IMR-90 (cell line): Measurements from ENCODE around the gene STRA8. TPM values are rescaled to one million over a fixed set of nuclear protein-coding genes. Genes with fewer than 3 reads are reported as not detected.

Source experiments
- ATAC-seq: fragments of 200-7000 bp; cut with Tn5 transposase; 2 replicates; pipeline ENCODE4 v1.9.1; 2020; ENCODE audit warnings: low read depth, mild to moderate bottlenecking, moderate library complexity
- BruUV-seq: library from RNA; stranded (reverse); fragments of 400-500 nt; replicated peaks from 2 replicates; lab custom pipeline; 2021; lab: Mats Ljungman, UMichigan
- CTCF ChIA-PET: fragments of 300-600 bp; formaldehyde crosslinking; extraction: SDS; loops from one replicate; lab custom pipeline; 2021; ENCODE audit warnings: antibody characterized with exemption; lab: Yijun Ruan, JAX
- POLR2A ChIA-PET: fragments of 300-600 bp; sonication (Branson Sonifier 250); formaldehyde crosslinking; loops from one replicate; lab custom pipeline; 2022; ENCODE audit warnings: antibody characterized with exemption; ENCODE audit not compliant: unreplicated experiment; lab: Charles Lee
- DNase-seq: peaks from one replicate; pipeline ENCODE4 v3.0.0; 2013
- H2AFZ ChIP-seq: replicated peaks from 2 replicates; pipeline ENCODE3; 2013; ENCODE audit warnings: low read length, mild to moderate bottlenecking; ENCODE audit not compliant: poor library complexity
- H2AK5ac ChIP-seq: 2 replicates; pipeline ENCODE4 v1.6.1; 2013; ENCODE audit warnings: low read depth, low read length, inconsistent platforms
- H2AK9ac ChIP-seq: replicated peaks from 2 replicates; pipeline ENCODE3; 2013; ENCODE audit warnings: mild to moderate bottlenecking, low read depth, low read length, moderate library complexity; ENCODE audit not compliant: poor library complexity
- H2BK120ac ChIP-seq: 2 replicates; pipeline ENCODE4 v1.6.1; 2013; ENCODE audit warnings: low read depth, low read length, inconsistent platforms
- H2BK15ac ChIP-seq: 3 replicates; pipeline ENCODE4 v1.6.1; 2013; ENCODE audit warnings: low read depth, low read length, inconsistent platforms
- H2BK20ac ChIP-seq: 2 replicates; pipeline ENCODE4 v1.6.1; 2013; ENCODE audit warnings: low read depth, mild to moderate bottlenecking, inconsistent platforms, low read length, moderate library complexity
- H2BK5ac ChIP-seq: 2 replicates; pipeline ENCODE4 v1.6.1; 2013; ENCODE audit warnings: mild to moderate bottlenecking, low read depth, low read length, inconsistent platforms; ENCODE audit not compliant: poor library complexity, severe bottlenecking
- H3K14ac ChIP-seq: replicated peaks from 2 replicates; pipeline ENCODE4 v1.6.1; 2013; ENCODE audit warnings: low read depth, low read length, inconsistent platforms
- H3K18ac ChIP-seq: 2 replicates; pipeline ENCODE4 v1.6.1; 2013; ENCODE audit warnings: low read depth, low read length, control low read depth
- H3K23ac ChIP-seq: 2 replicates; pipeline ENCODE4 v1.6.1; 2013; ENCODE audit warnings: low read depth, low read length, inconsistent platforms
- H3K27ac ChIP-seq: 2 replicates; pipeline ENCODE4 v1.5.1; 2013; ENCODE audit warnings: mild to moderate bottlenecking, control low read depth, low read length; ENCODE audit not compliant: insufficient read depth
- H3K27me3 ChIP-seq: 2 replicates; pipeline ENCODE4 v1.6.1; 2013; ENCODE audit warnings: low read length; ENCODE audit not compliant: control insufficient read depth, insufficient read depth
- H3K36me3 ChIP-seq: 2 replicates; pipeline ENCODE4 v1.6.1; 2013; ENCODE audit warnings: low read length, mixed read lengths; ENCODE audit not compliant: control insufficient read depth, insufficient read depth
- H3K4ac ChIP-seq: 2 replicates; pipeline ENCODE4 v1.6.1; 2013; ENCODE audit warnings: low read depth, low read length, inconsistent platforms
- H3K4me1 ChIP-seq: 2 replicates; pipeline ENCODE4 v1.6.1; 2013; ENCODE audit warnings: low read length, mixed read lengths; ENCODE audit not compliant: control insufficient read depth, insufficient read depth
- H3K4me2 ChIP-seq: 2 replicates; pipeline ENCODE4 v1.6.1; 2013; ENCODE audit warnings: low read depth, mild to moderate bottlenecking, control low read depth, low read length, moderate library complexity
- H3K4me3 ChIP-seq: 2 replicates; pipeline ENCODE4 v1.5.1; 2013; ENCODE audit warnings: low read depth, mild to moderate bottlenecking, control low read depth, low read length, moderate library complexity; ENCODE audit not compliant: insufficient read depth
- H3K56ac ChIP-seq: 2 replicates; pipeline ENCODE4 v1.6.1; 2013; ENCODE audit warnings: low read length, inconsistent platforms; ENCODE audit not compliant: insufficient read depth; ENCODE audit errors: extremely low read depth
- H3K79me1 ChIP-seq, 2 experiments: 2 replicates each; pipeline ENCODE4 v1.6.1; 2013; ENCODE audit warnings: low read length in 2 of 2, inconsistent platforms in 1 of 2, low read depth in 1 of 2
- H3K9ac ChIP-seq: 2 replicates; pipeline ENCODE4 v1.6.1; 2013; ENCODE audit warnings: low read depth, low read length, control low read depth
- H3K9me1 ChIP-seq: 2 replicates; pipeline ENCODE4 v1.6.1; 2013; ENCODE audit warnings: low read length, inconsistent platforms; ENCODE audit not compliant: insufficient read depth
- H3K9me3 ChIP-seq: 2 replicates; pipeline ENCODE4 v1.6.1; 2013; ENCODE audit warnings: low read length; ENCODE audit not compliant: control insufficient read depth, insufficient read depth
- H4K20me1 ChIP-seq: 2 replicates; pipeline ENCODE4 v1.6.1; 2013; ENCODE audit warnings: low read length, inconsistent platforms; ENCODE audit not compliant: insufficient read depth
- H4K5ac ChIP-seq: 2 replicates; pipeline ENCODE4 v1.6.1; 2013; ENCODE audit warnings: mild to moderate bottlenecking, low read depth, low read length, control low read depth
- H4K8ac ChIP-seq, 2 experiments: 2 replicates each; pipeline ENCODE4 v1.6.1; 2013; ENCODE audit warnings: low read depth in 2 of 2, low read length in 2 of 2, control low read depth in 1 of 2, inconsistent platforms in 1 of 2
- H4K91ac ChIP-seq: 2 replicates; pipeline ENCODE4 v1.6.1; 2013; ENCODE audit warnings: low read depth, low read length, inconsistent platforms; ENCODE audit not compliant: insufficient read depth
- BHLHE40 ChIP-seq: fragments of 150-350 bp; IDR thresholded peaks from 2 replicates; pipeline ENCODE4 v1.6.1; 2016; ENCODE audit warnings: mild to moderate bottlenecking, low read depth, low read length
- MXI1 ChIP-seq: IDR thresholded peaks from 2 replicates; pipeline ENCODE4 v1.6.1; 2012; ENCODE audit warnings: low read depth, mild to moderate bottlenecking, low read length, moderate library complexity, borderline replicate concordance
- POLR2A ChIP-seq: IDR thresholded peaks from 2 replicates; pipeline ENCODE4 v1.6.1; 2012; ENCODE audit warnings: mild to moderate bottlenecking, low read depth, low read length
- RAD21 ChIP-seq: IDR thresholded peaks from 2 replicates; pipeline ENCODE4 v1.6.1; 2012; ENCODE audit warnings: low read length, improper control_type of control experiment
- RFX5 ChIP-seq: IDR thresholded peaks from 2 replicates; pipeline ENCODE4 v1.8.0; 2012; ENCODE audit warnings: low read depth, mild to moderate bottlenecking, low read length, moderate library complexity
- WGBS, 2 experiments: methylation state at CpG; one replicate each; pipeline versions ENCODE4 v1.1.5 to v1.1.7; 2013; ENCODE audit warnings: missing lambda C conversion rate in 2 of 2; ENCODE audit not compliant: insufficient read length in 1 of 2; ENCODE audit errors: extremely low coverage in 2 of 2; 5-methylcytosine and 5-hydroxymethylcytosine counted together
- dilution Hi-C: fragments of 300-500 bp; cut with HindIII; formaldehyde crosslinking; loops from one replicate; pipeline ENCODE4 v1.14.3; 2018; ENCODE audit warnings: low sequenced_read_pairs; ENCODE audit not compliant: unreplicated experiment
- in situ Hi-C: fragments of 300-500 bp; cut with MboI; formaldehyde crosslinking; loops from 3 replicates; pipeline ENCODE4 v1.14.3; 2019; ENCODE audit warnings: low sequenced_read_pairs, inconsistent platforms, mixed read lengths
- intact Hi-C: fragments of 100-400 bp; cut with micrococcal nuclease; formaldehyde crosslinking; loops from 2 replicates; pipeline ENCODE4 v1.10.0; 2022
- polyA plus RNA-seq, 3 experiments: library from polyadenylated mRNA; depleted of rRNA; stranded (reverse); fragments of >200 nt; gene quantifications; 2 replicates each; pipeline ENCODE4 v1.2.3, GENCODE V29; 2012; ENCODE audit warnings: low replicate concordance in 1 of 3
- total RNA-seq: library from RNA; depleted of rRNA; stranded (reverse); fragments of >200 nt; gene quantifications from 2 replicates; pipeline ENCODE4 v1.2.3, GENCODE V29; 2012
- TF ChIP-seq, protein P1 (sequence below): conservative IDR thresholded peaks from 2 replicates; pipeline ENCODE4 v1.5.1; 2012; ENCODE audit warnings: mild to moderate bottlenecking, low read depth, low read length, improper control_type of control experiment

STRA8 gene
- total and polyA plus RNA-seq, 2 of the 4 experiments (the other 2 are of a cell fraction) = not detected

DNA sequence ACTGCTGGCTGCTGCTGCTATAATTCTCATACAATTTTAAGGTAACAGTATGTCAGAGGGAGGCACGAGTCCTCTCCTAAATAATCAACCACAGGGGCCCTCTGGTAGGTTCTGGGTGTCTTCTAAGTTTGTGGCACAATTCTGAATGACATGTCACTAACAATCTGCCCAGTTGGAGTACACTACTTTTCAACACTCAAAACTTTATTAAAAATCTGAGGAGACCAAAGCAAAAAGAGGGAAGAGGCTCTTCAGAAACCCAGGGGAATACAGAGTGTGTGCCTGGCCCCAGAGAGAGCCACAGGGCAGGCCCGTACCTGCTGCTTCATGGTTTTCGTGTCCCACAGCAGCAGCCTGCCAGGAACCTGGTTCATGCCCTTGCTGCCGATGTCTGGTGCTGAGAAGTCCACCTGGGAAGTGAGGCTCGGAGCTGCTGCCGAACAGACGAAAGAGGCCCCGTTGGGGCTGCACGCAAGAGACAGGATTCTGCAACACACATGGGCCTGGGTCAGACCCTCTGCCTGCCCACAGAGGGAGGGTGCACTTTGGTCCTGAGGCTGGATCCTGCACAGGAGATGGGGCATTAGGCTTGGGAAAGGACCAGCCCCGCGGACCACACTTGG, 40.6 kb upstream of the STRA8 start:
- intact Hi-C loops (loop anchor here (1.0 kb wide), 1 partner anchor 45 kb away; the partner anchor contains the start of gene TMEM140), in situ Hi-C loops (no loop called here), dilution Hi-C loops (no loop called here)
- H3K56ac ChIP-seq = no peak overlapping the region
- 0 out of 2 replicates have a peak overlapping the region, but pooled peaks have one; percentile 7 for H4K5ac ChIP-seq
- ChIA-PET POLR2A (no interaction called here), CTCF (no interaction called here)
- H3K9ac ChIP-seq = no peak overlapping the region
- 0 out of 4 replicates have a peak, but pooled peaks cover 0 to 11% of the 10 kb centered on the region in 2 experiments for H3K79me1 ChIP-seq
- H3K36me3 ChIP-seq = peaks cover 29% of the 10 kb centered on the region
- 86% methylated on average over 4 of the region's 11 CpGs; no CpG with 5 or more reads in 1 of the 2 experiments for WGBS, 2 experiments
- H4K8ac ChIP-seq = peak overlapping the region in 1 of 2 experiments; percentile 84; a peak in 2 of 4 replicates
- H4K20me1 ChIP-seq = no peaks in the 10 kb centered on the region
- H2AK5ac ChIP-seq = peak overlapping the region; percentile 39; the same call in 1 of the 2 replicates
- H2BK20ac ChIP-seq = peak overlapping the region; percentile 8; the same call in 1 of the 2 replicates
- H2AFZ ChIP-seq = peak overlapping the region; percentile 67
- H3K9me3 ChIP-seq = no peaks in the 10 kb centered on the region
- 0 out of 2 replicates have a peak overlapping the region, but pooled peaks have one; percentile 19 for H4K91ac ChIP-seq
- H3K4me2 ChIP-seq = no peak overlapping the region
- TF ChIP-seq, protein P1, sequence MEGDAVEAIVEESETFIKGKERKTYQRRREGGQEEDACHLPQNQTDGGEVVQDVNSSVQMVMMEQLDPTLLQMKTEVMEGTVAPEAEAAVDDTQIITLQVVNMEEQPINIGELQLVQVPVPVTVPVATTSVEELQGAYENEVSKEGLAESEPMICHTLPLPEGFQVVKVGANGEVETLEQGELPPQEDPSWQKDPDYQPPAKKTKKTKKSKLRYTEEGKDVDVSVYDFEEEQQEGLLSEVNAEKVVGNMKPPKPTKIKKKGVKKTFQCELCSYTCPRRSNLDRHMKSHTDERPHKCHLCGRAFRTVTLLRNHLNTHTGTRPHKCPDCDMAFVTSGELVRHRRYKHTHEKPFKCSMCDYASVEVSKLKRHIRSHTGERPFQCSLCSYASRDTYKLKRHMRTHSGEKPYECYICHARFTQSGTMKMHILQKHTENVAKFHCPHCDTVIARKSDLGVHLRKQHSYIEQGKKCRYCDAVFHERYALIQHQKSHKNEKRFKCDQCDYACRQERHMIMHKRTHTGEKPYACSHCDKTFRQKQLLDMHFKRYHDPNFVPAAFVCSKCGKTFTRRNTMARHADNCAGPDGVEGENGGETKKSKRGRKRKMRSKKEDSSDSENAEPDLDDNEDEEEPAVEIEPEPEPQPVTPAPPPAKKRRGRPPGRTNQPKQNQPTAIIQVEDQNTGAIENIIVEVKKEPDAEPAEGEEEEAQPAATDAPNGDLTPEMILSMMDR = no peak
- TF ChIP-seq RFX5 (no peak), POLR2A (no peak), MXI1 (no peak), RAD21 (no peak), BHLHE40 (no peak)
- DNase-seq = no peak
- peak overlapping the region; percentile 40; the same call in 1 of the 2 replicates for H3K27ac ChIP-seq
- peak overlapping the region; percentile 69 for H2BK5ac ChIP-seq
- no peaks in the 10 kb centered on the region for H3K27me3 ChIP-seq
- H3K23ac ChIP-seq = no peak overlapping the region
- peaks cover 11% of the 10 kb centered on the region for H3K9me1 ChIP-seq
- H3K18ac ChIP-seq = peak overlapping the region; percentile 13; the same call in 1 of the 2 replicates
- no TSS peak for BruUV-seq
- peak overlapping the region; percentile 52; the same call in 1 of the 2 replicates for H3K14ac ChIP-seq
- H3K4ac ChIP-seq = 0 out of 2 replicates have a peak overlapping the region, but pooled peaks have one; percentile 11
- H2BK120ac ChIP-seq = peak overlapping the region; percentile 19; the same call in 1 of the 2 replicates
- ATAC-seq = no peak; the same call in 1 of the 2 replicates
- peak overlapping the region; percentile 83 for H2AK9ac ChIP-seq
- 0 out of 3 replicates have a peak overlapping the region, but pooled peaks have one; percentile 24 for H2BK15ac ChIP-seq
- peaks cover 13% of the 10 kb centered on the region for H3K4me1 ChIP-seq
- H3K4me3 ChIP-seq = no peak overlapping the region
